Heart left ventricle (tissue), 16 donors: Measurements from ENCODE around the gene IFI30. TPM values are rescaled to one million over a fixed set of nuclear protein-coding genes. Genes with fewer than 3 reads are reported as not detected.
A peak's percentile ranks its signal among the peaks of the same experiment; 100 is the strongest.

ENCODE experiments used
- ATAC-seq, 4 donors: fragments of 200-7000 bp; cut with Tn5 transposase; one replicate each; pipeline ENCODE4 v1.9.1; 2020 to 2022; ENCODE audit warnings: moderate library complexity in 4 of 4, mild to moderate bottlenecking in 3 of 4, moderate number of reproducible peaks in 1 of 4
- DNase-seq, 5 donors: peaks; one replicate each; pipeline ENCODE4 v3.0.0-alpha.2; 2020
- H3K27ac ChIP-seq, 12 donors: fragments of 200-600 bp; sonication (generic) in 4 of 12; one replicate each; pipeline versions ENCODE4 v1.5.0 to v1.8.0; 2016 to 2022; ENCODE audit warnings: mild to moderate bottlenecking in 2 of 12
- H3K27me3 ChIP-seq, 9 donors: fragments of 200-600 bp; sonication (generic) in 2 of 9; one replicate each; pipeline versions ENCODE4 v1.5.1 to v1.8.0; 2016 to 2022; ENCODE audit warnings: mild to moderate bottlenecking in 3 of 9
- H3K36me3 ChIP-seq, 9 donors: fragments of 200-600 bp; sonication (generic) in 2 of 9; one replicate each; pipeline versions ENCODE4 v1.5.0 to v1.8.0; 2018 to 2022; ENCODE audit warnings: mild to moderate bottlenecking in 2 of 9
- H3K4me1 ChIP-seq, 12 donors: fragments of 200-600 bp; sonication (generic) in 4 of 12; one replicate each; pipeline versions ENCODE4 v1.5.0 to v1.8.0; 2016 to 2022; ENCODE audit warnings: mild to moderate bottlenecking in 3 of 12
- H3K4me3 ChIP-seq, 12 donors: fragments of 200-600 bp; sonication (generic) in 4 of 12; one replicate each; pipeline versions ENCODE4 v1.5.0 to v1.8.0; 2017 to 2022; ENCODE audit warnings: mild to moderate bottlenecking in 9 of 12, moderate library complexity in 4 of 12
- H3K9me3 ChIP-seq, 12 donors: fragments of 200-600 bp; sonication (generic) in 4 of 12; one replicate each; pipeline versions ENCODE4 v1.5.0 to v1.8.0; 2016 to 2022; ENCODE audit warnings: mild to moderate bottlenecking in 1 of 12
- POLR2A ChIP-seq, 2 donors: fragments of 450-650 bp; IDR thresholded peaks; one replicate each; pipeline ENCODE4 v1.6.1; 2017; ENCODE audit warnings: antibody characterized with exemption in 2 of 2, mild to moderate bottlenecking in 2 of 2, moderate library complexity in 2 of 2
- WGBS, 4 donors: extraction: QIAGEN DNeasy Blood & Tissue Kit in 2 of 4; methylation state at CpG; one replicate each; pipeline versions ENCODE4 v1.1.5 to v1.1.7; 2013 to 2018; 5-methylcytosine and 5-hydroxymethylcytosine counted together
- intact Hi-C, 10 donors: fragments of 100-400 bp; cut with DNase I; formaldehyde crosslinking; loops; one replicate each; pipeline versions ENCODE4 v1.11.1 to v1.14.2; 2022
- polyA plus RNA-seq, 2 donors: library from polyadenylated mRNA; stranded (reverse); fragments of 200-250 nt; gene quantifications; one replicate each; pipeline ENCODE4 v1.2.3, GENCODE V29; 2013
- total RNA-seq, 9 donors: library from RNA; depleted of rRNA in 2 of 9; stranded (reverse); fragments of >200 nt in 2 of 9; fragmentation: NEBNext Ultra II Directional in 3 of 9; extraction: Animal tissue kit (Norgen Biotek cat#: 25700) in 3 of 9; gene quantifications; one replicate each; pipeline versions ENCODE4 v1.1.0 to v1.2.4, GENCODE V29; 2016 to 2023
- TF ChIP-seq, protein P1 (sequence below), 12 donors: fragments of 200-600 bp; sonication (generic) in 4 of 12; IDR thresholded peaks; one replicate each; pipeline versions ENCODE4 v1.5.0 to v1.8.0; 2018 to 2022; ENCODE audit warnings: antibody characterized with exemption in 12 of 12, mild to moderate bottlenecking in 5 of 12
- donor health status: ischemic (EF 13 %, LVEDD 7.1; RV severe dilation, severe dysfunction).
- donor health status: healthy with polysubstance abuse.
- donor health status: DM: no; HTN: yes; CAD: no.
- donor health status: DM: no; HTN: no; CAD: no.
- donor health status: ischemic (EF 25% LVEDD 6.9; RV normal size, moderate dysfunction).
- donor health status: ischemic (EF 25% LVEDD 5.7; RV mildly dilated, moderate dysfunction).
- donor health status: healthy.
- donor health status: DM: yes; HTN: yes; CAD: no.
- donor health status: ischemic (EF 35%, LVEDD 5.7; RV mildly dilated, moderate dysfunction).
- donor health status: nonischemic (EF 11% LVEDD 7.7; RV severe dilation, severe dysfunction).
- donor health status: DM: yes; HTN: yes; CAD: no.
- donor health status: PGD.
- donor health status: ischemic (EF 29% LVEDD 5.4; RV normal size, mild dysfunction).
- donor health status: nonischemic (EF 23%, LVEDD 6.1; RV moderate dilation, normal function).

Gene IFI30
- total and polyA plus RNA-seq, 11 donors, result 8.9 to 455 (median 15.2) TPM

DNA sequence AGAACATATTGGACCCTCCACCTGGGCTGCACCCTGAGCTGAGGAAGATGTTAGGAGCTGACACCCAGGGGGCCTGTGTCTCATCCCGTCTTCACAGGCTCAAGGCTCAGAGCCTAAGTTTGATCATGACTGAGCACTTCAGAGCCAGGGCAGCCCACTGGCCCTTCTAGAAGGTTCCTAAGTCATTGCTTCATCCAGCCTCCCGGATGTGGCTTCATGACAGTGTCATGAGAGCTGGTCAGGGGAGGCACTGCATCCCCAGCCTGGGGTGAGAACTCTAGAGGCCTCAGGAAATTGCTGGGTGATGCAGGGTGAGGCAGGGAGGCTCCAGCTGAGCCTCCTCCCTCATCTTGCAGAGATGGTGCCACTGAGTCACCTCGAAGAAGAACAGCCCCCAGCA, 45.6 kb upstream of the IFI30 start:
- Histone ChIP-seq H3K27me3 (no peaks in the 10 kb centered on the region), H3K4me1 (peaks cover 0 to 17% (median 0%) of the 10 kb centered on the region in 12 donors), H3K36me3 (peaks cover 0 to 84% (median 32%) of the 10 kb centered on the region in 9 donors), H3K4me3 (no peak overlapping the region), H3K9me3 (no peaks in the 10 kb centered on the region), H3K27ac (peak overlapping the region in 1 of 12 donors; percentile 32)
- intact Hi-C loops, result no loop called here
- 89 to 92% (median 90%) methylated on average over 2 to 3 of the region's 3 CpGs for WGBS, 4 donors
- no peak for TF ChIP-seq POLR2A (IDR thresholded peaks at IDR 0.05)
- TF ChIP-seq, protein P1, sequence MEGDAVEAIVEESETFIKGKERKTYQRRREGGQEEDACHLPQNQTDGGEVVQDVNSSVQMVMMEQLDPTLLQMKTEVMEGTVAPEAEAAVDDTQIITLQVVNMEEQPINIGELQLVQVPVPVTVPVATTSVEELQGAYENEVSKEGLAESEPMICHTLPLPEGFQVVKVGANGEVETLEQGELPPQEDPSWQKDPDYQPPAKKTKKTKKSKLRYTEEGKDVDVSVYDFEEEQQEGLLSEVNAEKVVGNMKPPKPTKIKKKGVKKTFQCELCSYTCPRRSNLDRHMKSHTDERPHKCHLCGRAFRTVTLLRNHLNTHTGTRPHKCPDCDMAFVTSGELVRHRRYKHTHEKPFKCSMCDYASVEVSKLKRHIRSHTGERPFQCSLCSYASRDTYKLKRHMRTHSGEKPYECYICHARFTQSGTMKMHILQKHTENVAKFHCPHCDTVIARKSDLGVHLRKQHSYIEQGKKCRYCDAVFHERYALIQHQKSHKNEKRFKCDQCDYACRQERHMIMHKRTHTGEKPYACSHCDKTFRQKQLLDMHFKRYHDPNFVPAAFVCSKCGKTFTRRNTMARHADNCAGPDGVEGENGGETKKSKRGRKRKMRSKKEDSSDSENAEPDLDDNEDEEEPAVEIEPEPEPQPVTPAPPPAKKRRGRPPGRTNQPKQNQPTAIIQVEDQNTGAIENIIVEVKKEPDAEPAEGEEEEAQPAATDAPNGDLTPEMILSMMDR (IDR thresholded peaks at IDR 0.05), result no peak
- ATAC-seq (no peak), DNase-seq (no peak)

- Histone ChIP-seq H3K4me1 (peaks cover 0 to 13% (median 0%) of the 10 kb centered on the region in 12 donors), H3K36me3 (peaks cover 0 to 84% (median 32%) of the 10 kb centered on the region in 9 donors), H3K27ac (no peak overlapping the region), H3K4me3 (no peak overlapping the region), H3K9me3 (no peaks in the 10 kb centered on the region), H3K27me3 (no peaks in the 10 kb centered on the region)
- TF ChIP-seq POLR2A (IDR thresholded peaks at IDR 0.05), result no peak
- TF ChIP-seq, protein P1 (IDR thresholded peaks at IDR 0.05), result no peak
- DNase-seq (no peak), ATAC-seq (no peak)
- intact Hi-C loops, result no loop called here
- 93 to 97% (median 96%) methylated on average over 12 of the region's 12 CpGs for WGBS, 4 donors
Observed at GRCh38 chr19:18128805-18129204, 44.8 kb upstream of the IFI30 start.

- no peak overlapping the region for H3K27ac ChIP-seq
- WGBS, 4 donors, result 93 to 97% (median 94%) methylated on average over 19 to 21 of the region's 21 CpGs
- no peaks in the 10 kb centered on the region for H3K27me3 ChIP-seq
- TF ChIP-seq POLR2A (IDR thresholded peaks at IDR 0.05), result no peak
- TF ChIP-seq, protein P1 (IDR thresholded peaks at IDR 0.05), result no peak
- intact Hi-C loops, result no loop called here
- H3K4me1 ChIP-seq, result peaks cover 0 to 13% (median 0%) of the 10 kb centered on the region in 12 donors
- ATAC-seq (no peak), DNase-seq (no peak)
- no peak overlapping the region for H3K4me3 ChIP-seq
- H3K9me3 ChIP-seq, result no peaks in the 10 kb centered on the region
- H3K36me3 ChIP-seq, result peaks cover 0 to 86% (median 34%) of the 10 kb centered on the region in 9 donors
Observed at GRCh38 chr19:18130523-18131242, 42.9 kb upstream of the IFI30 start.

DNA sequence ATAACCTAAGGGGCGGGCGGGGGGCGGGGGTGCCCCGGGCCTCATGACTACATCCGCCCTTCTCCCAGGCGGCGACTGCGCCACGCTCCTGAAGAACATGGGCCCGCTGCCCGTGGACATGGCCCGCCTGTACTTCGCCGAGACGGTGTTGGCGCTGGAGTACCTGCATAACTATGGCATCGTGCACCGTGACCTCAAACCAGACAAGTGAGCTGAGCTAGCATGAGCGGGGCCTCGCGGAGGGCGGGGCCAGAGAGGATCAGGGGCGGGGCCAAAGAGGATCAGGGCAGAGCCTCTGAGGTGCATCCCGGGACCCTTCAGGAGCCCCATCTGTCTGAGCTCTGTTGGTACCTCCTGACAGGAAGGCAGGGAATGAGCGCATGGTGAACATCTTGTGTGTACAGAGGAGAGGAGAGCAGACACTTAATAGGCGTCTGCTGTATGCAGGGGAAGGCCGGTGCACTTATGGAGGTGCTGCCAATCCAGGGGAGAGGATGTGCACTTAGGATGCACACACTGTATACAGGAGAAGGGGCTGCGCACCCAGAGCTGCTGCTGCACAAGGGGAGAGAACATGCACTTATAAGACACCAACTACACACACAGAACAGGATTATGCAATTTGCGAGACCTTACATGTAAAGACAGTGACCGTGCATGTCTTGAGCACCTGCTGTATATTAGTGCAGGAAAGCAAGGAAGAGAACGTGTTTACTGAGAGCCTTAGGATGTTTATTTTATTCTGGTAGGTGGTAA, 41.6 kb upstream of the IFI30 start:
- Histone ChIP-seq H3K4me1 (peaks cover 0 to 7% (median 0%) of the 10 kb centered on the region in 12 donors), H3K27ac (no peak overlapping the region), H3K4me3 (no peak overlapping the region), H3K9me3 (no peaks in the 10 kb centered on the region), H3K36me3 (peaks cover 0 to 88% (median 42%) of the 10 kb centered on the region in 9 donors), H3K27me3 (no peaks in the 10 kb centered on the region)
- intact Hi-C loops, result no loop called here
- no peak for DNase-seq
- no peak for ATAC-seq
- 81 to 86% (median 84%) methylated on average over 27 to 31 of the region's 31 CpGs for WGBS, 4 donors
- TF ChIP-seq POLR2A (IDR thresholded peaks at IDR 0.05), result no peak
- TF ChIP-seq, protein P1 (IDR thresholded peaks at IDR 0.05), result no peak
